ENCODE results near the gene KRT86.

KRT86 gene

GRCh38 chr12:52252728-52253343 lies 21.6 kb upstream of the KRT86 start:
- Histone ChIP-seq H3K27me3 (peaks cover 99% of the 10 kb centered on the region), H3K9me3 (no peaks in the 10 kb centered on the region)

GRCh38 chr12:52253391-52254179 lies 20.9 kb upstream of the KRT86 start:
- H3K27ac ChIP-seq: no peak overlapping the region
- H3K36me3 ChIP-seq: no peaks in the 10 kb centered on the region
- no peak overlapping the region for H3K4me3 ChIP-seq (ENCODE audit: low read depth in 1 of 2, low read length in 1 of 2)
- H3K4me1 ChIP-seq (ENCODE audit: control insufficient read depth in 1 of 2, insufficient read depth in 1 of 2, low read depth in 1 of 2, low read length in 1 of 2): no peaks in the 10 kb centered on the region
- H3K9me3 ChIP-seq: no peaks in the 10 kb centered on the region
- peaks cover 99% of the 10 kb centered on the region for H3K27me3 ChIP-seq
- TF ChIP-seq CTCF (IDR thresholded peaks at IDR 0.05): no peak

More at GRCh38 chr12:52252728-52253343, 21.6 kb upstream of the KRT86 start:
- no peaks in the 10 kb centered on the region for H3K4me1 ChIP-seq (ENCODE audit: control insufficient read depth in 1 of 2, insufficient read depth in 1 of 2, low read depth in 1 of 2, low read length in 1 of 2)
- H3K27ac ChIP-seq: no peak overlapping the region
- no peaks in the 10 kb centered on the region for H3K36me3 ChIP-seq
- no peak overlapping the region for H3K4me3 ChIP-seq (ENCODE audit: low read depth in 1 of 2, low read length in 1 of 2)
- no peak for TF ChIP-seq CTCF (IDR thresholded peaks at IDR 0.05)

GRCh38 chr12:52254180-52254964 lies 20.1 kb upstream of the KRT86 start:
- H3K4me3 ChIP-seq (ENCODE audit: low read depth in 1 of 2, low read length in 1 of 2): no peak overlapping the region
- H3K27ac ChIP-seq: no peak overlapping the region
- TF ChIP-seq CTCF (IDR thresholded peaks at IDR 0.05): no peak
- no peaks in the 10 kb centered on the region for H3K9me3 ChIP-seq
- H3K36me3 ChIP-seq: no peaks in the 10 kb centered on the region
- H3K27me3 ChIP-seq: peaks cover 99% of the 10 kb centered on the region
- no peaks in the 10 kb centered on the region for H3K4me1 ChIP-seq (ENCODE audit: control insufficient read depth in 1 of 2, insufficient read depth in 1 of 2, low read depth in 1 of 2, low read length in 1 of 2)

- no peaks in the 10 kb centered on the region for H3K36me3 ChIP-seq
- TF ChIP-seq CTCF (IDR thresholded peaks at IDR 0.05): no peak
- H3K4me3 ChIP-seq (ENCODE audit: low read depth in 1 of 2, low read length in 1 of 2): no peak overlapping the region
- H3K27me3 ChIP-seq: peaks cover 99% of the 10 kb centered on the region
- no peaks in the 10 kb centered on the region for H3K9me3 ChIP-seq
- H3K4me1 ChIP-seq (ENCODE audit: control insufficient read depth in 1 of 2, insufficient read depth in 1 of 2, low read depth in 1 of 2, low read length in 1 of 2): no peaks in the 10 kb centered on the region
- H3K27ac ChIP-seq: no peak overlapping the region
Measured at GRCh38 chr12:52254965-52255751, 19.3 kb upstream of the KRT86 start.

GRCh38 chr12:52255926-52256583 lies 18.4 kb upstream of the KRT86 start:
- Histone ChIP-seq H3K27ac (no peak overlapping the region), H3K9me3 (no peaks in the 10 kb centered on the region), H3K4me1 (ENCODE audit: control insufficient read depth in 1 of 2, insufficient read depth in 1 of 2, low read depth in 1 of 2, low read length in 1 of 2) (no peaks in the 10 kb centered on the region), H3K27me3 (peaks cover 99% of the 10 kb centered on the region), H3K36me3 (no peaks in the 10 kb centered on the region), H3K4me3 (ENCODE audit: low read depth in 1 of 2, low read length in 1 of 2) (no peak overlapping the region)
- no peak for TF ChIP-seq CTCF (IDR thresholded peaks at IDR 0.05)
